GM10266 (cell line): ENCODE data around the gene CACTIN.
A peak's percentile ranks its signal among the peaks of the same experiment; 100 is the strongest.

Source experiments
- DNase-seq: peaks from one replicate; pipeline ENCODE4 v3.0.0; 2012; ENCODE audit errors: extremely low spot score
- CTCF ChIP-seq: IDR thresholded peaks from 2 replicates; pipeline ENCODE4 v1.5.1; 2012; ENCODE audit warnings: mild to moderate bottlenecking, low read depth; ENCODE audit not compliant: control insufficient read depth, insufficient read depth; ENCODE audit errors: missing control alignments

The CACTIN gene

GRCh38 chr19:3605361-3605760 is 21.2 kb downstream of the CACTIN start:
- no peak for DNase-seq
- no peak for TF ChIP-seq CTCF

- no peak for TF ChIP-seq CTCF
- peak; percentile 85 for DNase-seq
Measured at GRCh38 chr19:3604987-3605343, 21.6 kb downstream of the CACTIN start.

GRCh38 chr19:3604227-3604986 is 22.2 kb downstream of the CACTIN start:
- no peak for TF ChIP-seq CTCF
- DNase-seq: no peak

GRCh38 chr19:3603121-3603811 is 23.3 kb downstream of the CACTIN start:
- no peak for TF ChIP-seq CTCF
- DNase-seq: no peak

GRCh38 chr19:3601021-3601420 is 25.6 kb downstream of the CACTIN start:
- no peak for DNase-seq

GRCh38 chr19:3599776-3600187 is 26.8 kb downstream of the CACTIN start:
- no peak for TF ChIP-seq CTCF
- no peak for DNase-seq

More at GRCh38 chr19:3601021-3601420, 25.6 kb downstream of the CACTIN start:
- TF ChIP-seq CTCF: no peak

- DNase-seq: no peak
- no peak for TF ChIP-seq CTCF
Measured at GRCh38 chr19:3595521-3596061, 31.0 kb downstream of the CACTIN start.
